GM13976 (cell line): Measurements from ENCODE around the gene MSMO1.
"Not testable (repeated sequence)": the region's sequence is repeated elsewhere in the genome, so short reads cannot be mapped to it uniquely, and the experiment has no call there.

ENCODE experiments used
- DNase-seq: peaks from one replicate; pipeline ENCODE4 v3.0.0; 2012; ENCODE audit warnings: low spot score
- in situ Hi-C: fragments of 300-500 bp; cut with MboI; formaldehyde crosslinking; loops from one replicate; pipeline ENCODE4 v1.12.0; 2022; ENCODE audit warnings: low sequenced_read_pairs, mixed read lengths, inconsistent platforms; ENCODE audit not compliant: unreplicated experiment
- TF ChIP-seq, protein P1 (sequence below): IDR thresholded peaks from 2 replicates; pipeline ENCODE4 v1.5.1; 2012; ENCODE audit warnings: borderline replicate concordance, mild to moderate bottlenecking; ENCODE audit not compliant: insufficient read depth; ENCODE audit errors: extremely low read depth, missing control alignments, control extremely low read depth

Gene MSMO1

DNA sequence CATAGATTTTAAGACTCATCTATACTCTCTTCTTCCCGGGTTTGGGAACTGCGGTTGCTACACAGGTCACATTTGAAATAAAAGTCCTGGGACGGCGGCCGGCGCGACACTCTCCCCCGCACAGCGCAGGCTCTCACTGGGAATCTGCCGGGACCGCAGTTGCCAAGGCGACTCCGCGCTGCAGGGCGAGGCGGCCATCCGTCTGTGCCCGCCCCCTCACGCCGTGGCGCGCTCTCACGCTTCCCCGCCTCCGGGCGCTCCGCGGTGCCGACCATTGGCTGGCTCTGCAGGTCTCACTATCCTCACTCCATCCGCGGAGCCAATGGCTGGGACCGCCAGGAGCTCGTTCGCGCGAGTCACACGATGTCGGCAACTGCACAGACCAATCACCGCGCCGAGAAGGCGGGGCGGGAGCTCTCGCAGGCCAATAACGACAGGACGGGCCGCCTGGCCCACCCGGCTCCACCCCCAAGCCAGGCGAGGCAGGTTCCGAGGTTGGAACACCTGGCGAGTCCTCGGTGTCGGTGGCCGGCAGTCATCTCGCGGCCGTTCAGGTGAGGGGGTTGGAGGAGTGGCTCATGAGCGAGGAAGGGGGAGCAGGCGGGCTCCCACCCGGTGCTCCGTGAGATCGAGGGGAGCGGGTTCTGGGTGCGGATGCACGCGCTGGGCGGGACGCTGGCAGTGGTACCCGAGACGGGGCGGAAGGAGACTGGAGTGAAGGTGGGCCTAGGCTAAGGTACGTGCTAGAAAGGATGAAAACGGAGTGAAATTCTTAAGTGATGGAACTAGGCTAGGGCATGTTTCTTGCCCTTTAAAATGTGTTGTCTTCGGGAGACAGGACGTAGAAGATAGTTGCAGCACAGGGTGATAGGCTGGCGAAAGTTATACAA lies at the start of gene MSMO1:
Gene MSMO1, plus strand, starts transcription at position 459 of the 890 bp plus-strand sequence. CDS start 5,702 bp downstream, outside the sequence.
- TF ChIP-seq, protein P1, sequence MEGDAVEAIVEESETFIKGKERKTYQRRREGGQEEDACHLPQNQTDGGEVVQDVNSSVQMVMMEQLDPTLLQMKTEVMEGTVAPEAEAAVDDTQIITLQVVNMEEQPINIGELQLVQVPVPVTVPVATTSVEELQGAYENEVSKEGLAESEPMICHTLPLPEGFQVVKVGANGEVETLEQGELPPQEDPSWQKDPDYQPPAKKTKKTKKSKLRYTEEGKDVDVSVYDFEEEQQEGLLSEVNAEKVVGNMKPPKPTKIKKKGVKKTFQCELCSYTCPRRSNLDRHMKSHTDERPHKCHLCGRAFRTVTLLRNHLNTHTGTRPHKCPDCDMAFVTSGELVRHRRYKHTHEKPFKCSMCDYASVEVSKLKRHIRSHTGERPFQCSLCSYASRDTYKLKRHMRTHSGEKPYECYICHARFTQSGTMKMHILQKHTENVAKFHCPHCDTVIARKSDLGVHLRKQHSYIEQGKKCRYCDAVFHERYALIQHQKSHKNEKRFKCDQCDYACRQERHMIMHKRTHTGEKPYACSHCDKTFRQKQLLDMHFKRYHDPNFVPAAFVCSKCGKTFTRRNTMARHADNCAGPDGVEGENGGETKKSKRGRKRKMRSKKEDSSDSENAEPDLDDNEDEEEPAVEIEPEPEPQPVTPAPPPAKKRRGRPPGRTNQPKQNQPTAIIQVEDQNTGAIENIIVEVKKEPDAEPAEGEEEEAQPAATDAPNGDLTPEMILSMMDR, result no peak
- in situ Hi-C loops, result no loop called here
- peak; percentile 95 for DNase-seq

DNA sequence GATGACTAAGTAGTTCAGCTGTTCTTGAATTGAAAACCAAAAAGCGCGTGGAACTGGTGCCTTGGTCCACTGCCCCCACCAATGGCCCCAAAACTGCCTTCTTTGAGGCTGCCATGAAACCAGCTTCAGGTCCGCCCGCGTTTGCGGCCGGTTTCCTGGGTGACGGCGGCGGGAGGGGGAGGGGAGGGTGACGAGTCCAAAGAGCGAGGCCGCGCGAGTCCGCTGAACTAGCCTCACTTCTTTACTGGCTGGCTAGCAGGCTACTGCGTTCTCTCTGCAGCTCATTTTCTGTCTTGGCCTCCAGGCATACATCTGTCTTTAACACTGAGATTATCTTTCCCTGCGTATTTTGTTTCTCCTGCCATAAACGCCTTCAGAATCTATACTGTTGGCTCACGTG lies 47.9 kb upstream of the MSMO1 start:
- in situ Hi-C loops, DNase-seq: not testable (repeated sequence)

DNA sequence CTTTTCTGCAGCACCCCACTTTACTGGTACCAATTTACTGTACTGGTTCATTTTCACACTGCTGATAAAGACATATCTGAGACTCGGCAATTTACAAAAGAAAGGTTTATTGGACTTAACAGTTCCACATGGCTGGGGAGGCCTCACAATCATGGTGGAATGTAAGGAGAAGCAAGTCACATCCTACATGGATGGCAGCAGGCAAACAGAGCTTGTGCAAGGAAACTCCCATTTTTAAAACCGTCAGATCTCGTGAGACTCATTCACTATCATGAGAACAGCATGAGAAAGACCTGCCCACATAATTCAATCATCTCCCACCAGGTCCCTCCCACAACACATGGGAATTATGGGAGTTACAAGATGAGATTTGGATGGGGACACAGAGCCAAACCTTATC lies 42.8 kb upstream of the MSMO1 start:
- DNase-seq, in situ Hi-C loops: not testable (repeated sequence)

DNA sequence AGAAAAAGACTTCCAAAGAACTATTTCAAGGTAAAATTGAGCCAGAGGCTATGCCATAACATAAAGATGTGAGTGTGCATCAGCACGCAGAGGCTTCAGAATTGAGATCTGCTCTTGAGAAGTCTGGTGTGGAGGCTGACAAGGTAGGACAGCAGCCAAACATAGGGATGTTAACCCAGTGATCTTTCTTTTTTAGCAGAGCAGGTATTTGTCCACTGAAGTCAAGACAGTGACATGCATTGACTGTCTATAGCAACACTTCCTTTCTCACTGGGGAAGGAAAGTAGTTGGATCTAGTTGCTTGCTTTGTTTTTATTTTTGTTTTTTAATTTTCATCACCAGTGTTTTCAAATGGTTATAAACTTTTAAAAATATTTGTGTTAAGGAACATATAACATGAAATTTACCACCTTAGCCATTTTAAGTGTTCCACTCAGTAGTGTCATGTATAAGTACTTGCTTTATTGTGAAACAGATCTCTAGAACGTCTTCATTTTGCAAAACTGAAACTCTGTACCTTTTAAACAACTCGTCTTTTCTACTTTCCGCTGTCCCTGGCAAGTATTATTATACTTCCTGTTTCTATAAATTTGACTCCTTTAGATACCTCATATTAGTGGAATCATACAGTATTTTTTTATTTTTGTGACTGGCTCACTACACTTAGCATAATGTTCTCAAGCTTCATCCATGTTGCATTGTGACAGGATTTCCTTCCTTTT lies 40.7 kb upstream of the MSMO1 start:
- in situ Hi-C loops, DNase-seq: not testable (repeated sequence)

DNA sequence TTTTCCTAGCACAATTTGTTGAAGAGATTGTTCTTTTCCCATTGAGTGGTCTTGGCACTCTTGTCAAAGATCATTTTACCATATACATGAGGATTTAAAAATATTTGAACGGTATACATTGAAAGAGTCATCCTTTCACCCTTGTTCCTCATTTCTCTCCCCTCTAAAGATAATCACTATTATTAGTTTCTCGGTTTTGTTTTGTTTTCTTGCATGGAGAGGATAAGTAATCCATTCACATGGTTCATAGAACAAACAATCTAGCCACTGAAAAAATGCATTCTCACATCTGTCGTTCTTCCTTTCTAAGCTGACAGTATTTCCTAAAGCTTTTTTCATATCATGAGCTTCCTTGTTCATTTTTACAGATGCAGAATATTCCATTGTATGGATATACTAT lies 39.2 kb upstream of the MSMO1 start:
- DNase-seq, result peak; percentile 16
- in situ Hi-C loops, result no loop called here
- TF ChIP-seq, protein P1, result no peak

DNA sequence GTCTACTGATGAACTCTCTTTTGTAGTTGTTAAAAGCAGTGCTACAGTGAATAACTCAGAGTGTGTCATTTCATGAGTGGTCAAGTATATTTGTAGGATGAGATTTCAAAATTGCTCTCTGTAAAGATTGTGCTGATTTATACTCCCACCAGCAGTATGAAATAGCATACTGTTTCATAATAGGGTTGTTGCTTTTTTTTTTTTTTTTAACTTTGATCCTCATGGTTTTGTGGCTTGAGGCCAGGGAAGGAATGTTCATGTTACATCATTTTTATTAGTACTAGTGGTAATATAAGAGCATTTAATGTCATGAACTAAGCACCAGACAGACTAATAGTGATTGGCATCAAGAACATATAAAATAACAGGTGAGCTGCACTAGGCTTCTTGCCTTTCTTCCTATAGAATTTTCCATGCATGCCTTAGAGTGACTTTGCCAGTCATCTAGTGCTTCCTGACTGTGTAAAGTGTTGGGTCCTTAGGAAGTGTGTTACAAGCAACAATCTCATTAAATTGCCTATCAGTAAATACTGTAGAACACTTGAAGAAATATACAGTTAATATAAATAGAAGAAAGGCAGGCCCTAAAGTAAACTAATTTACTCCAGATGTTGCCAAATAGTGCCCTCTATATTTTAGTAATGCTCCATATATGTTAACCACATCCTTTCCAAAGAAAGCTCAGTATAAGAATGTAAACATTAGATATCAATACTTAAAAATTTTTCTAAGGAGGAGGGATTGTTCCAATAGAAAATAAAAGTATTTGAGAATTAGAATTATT lies 38.6 kb upstream of the MSMO1 start:
- in situ Hi-C loops, result no loop called here
- TF ChIP-seq, protein P1, result no peak
- DNase-seq, result no peak

DNA sequence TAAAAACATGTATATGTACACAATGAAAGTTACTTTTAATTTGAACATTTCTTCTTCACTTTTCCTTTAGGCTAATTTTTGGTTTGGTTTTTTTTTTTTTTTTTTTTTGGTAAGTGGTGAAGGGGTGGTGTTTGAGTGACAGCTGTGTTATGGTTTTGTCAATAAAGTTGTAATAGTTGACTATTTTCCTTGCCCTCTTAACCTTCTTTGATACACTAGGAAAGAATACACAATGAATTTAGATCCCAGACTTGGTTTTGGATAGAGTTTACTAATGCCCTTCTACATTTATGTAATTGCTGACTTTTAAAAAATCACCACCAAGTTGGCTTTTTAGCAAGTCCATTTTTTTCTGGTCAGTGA lies 38.1 kb upstream of the MSMO1 start:
- TF ChIP-seq, protein P1, result no peak
- in situ Hi-C loops, result no loop called here
- no peak for DNase-seq

DNA sequence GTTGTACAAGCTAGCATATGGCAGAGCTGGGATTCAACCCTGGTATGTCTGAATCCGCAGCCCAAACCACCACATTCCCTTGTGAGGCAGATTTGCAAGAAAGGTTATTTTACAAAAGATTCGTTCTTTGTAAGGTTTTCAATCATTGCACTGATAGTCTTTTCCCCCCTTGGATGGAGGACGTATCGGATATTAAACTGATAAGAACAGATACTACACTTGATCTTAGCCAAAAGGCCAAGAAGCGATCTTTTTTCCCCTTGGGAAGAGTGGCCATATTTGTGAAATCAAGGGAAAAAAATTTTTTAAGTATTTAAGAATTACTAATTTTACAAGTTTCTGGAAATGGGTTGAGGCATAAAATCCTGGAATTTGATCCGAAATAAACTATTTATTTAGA lies 34.4 kb upstream of the MSMO1 start:
- TF ChIP-seq, protein P1, result no peak
- in situ Hi-C loops, result no loop called here
- DNase-seq, result no peak
